ENCODE data around the gene CCDC127.

GRCh38 chr5:199197-199949, 18.6 kb downstream of the CCDC127 start:
- TF ChIP-seq EP300 (IDR thresholded peaks at IDR 0.05) (no peak), CTCF (IDR thresholded peaks at IDR 0.05) (no peak)
